ENCODE results near the gene SCGN. TPM values are rescaled to one million over a fixed set of nuclear protein-coding genes. Genes with fewer than 3 reads are reported as not detected.

The SCGN gene
- total RNA-seq, 1 experiment from 2014 or later: not detected

DNA sequence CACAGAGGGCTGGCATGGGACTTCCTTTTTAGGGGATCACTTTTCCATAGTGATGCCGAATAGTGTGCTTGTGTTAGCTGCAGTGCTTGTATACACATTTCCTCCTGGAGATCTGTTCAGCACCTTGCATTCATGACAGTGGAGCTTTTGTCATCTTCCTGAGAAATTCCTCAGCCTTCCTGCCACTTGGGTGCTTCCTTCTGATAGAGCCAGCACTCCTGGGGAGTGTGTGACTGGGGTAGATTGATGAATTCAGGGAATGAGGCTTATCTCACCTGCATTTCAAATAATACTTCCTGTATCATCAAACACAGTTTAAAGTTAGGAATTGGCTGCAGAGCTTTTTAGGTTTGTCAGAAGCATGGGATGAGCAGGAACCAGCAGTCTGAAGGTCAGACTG is 48.8 kb upstream of the SCGN start:
- no peak for TF ChIP-seq SIN3A (IDR thresholded peaks at IDR 0.05; ENCODE audit: borderline replicate concordance, insufficient read depth, low read depth, low read length)
- TF ChIP-seq, protein P1, sequence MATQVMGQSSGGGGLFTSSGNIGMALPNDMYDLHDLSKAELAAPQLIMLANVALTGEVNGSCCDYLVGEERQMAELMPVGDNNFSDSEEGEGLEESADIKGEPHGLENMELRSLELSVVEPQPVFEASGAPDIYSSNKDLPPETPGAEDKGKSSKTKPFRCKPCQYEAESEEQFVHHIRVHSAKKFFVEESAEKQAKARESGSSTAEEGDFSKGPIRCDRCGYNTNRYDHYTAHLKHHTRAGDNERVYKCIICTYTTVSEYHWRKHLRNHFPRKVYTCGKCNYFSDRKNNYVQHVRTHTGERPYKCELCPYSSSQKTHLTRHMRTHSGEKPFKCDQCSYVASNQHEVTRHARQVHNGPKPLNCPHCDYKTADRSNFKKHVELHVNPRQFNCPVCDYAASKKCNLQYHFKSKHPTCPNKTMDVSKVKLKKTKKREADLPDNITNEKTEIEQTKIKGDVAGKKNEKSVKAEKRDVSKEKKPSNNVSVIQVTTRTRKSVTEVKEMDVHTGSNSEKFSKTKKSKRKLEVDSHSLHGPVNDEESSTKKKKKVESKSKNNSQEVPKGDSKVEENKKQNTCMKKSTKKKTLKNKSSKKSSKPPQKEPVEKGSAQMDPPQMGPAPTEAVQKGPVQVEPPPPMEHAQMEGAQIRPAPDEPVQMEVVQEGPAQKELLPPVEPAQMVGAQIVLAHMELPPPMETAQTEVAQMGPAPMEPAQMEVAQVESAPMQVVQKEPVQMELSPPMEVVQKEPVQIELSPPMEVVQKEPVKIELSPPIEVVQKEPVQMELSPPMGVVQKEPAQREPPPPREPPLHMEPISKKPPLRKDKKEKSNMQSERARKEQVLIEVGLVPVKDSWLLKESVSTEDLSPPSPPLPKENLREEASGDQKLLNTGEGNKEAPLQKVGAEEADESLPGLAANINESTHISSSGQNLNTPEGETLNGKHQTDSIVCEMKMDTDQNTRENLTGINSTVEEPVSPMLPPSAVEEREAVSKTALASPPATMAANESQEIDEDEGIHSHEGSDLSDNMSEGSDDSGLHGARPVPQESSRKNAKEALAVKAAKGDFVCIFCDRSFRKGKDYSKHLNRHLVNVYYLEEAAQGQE (IDR thresholded peaks at IDR 0.05; ENCODE audit: insufficient read depth in 1 of 2, low read depth in 2 of 2, low read length in 1 of 2): no peak
- TF ChIP-seq, protein P2, sequence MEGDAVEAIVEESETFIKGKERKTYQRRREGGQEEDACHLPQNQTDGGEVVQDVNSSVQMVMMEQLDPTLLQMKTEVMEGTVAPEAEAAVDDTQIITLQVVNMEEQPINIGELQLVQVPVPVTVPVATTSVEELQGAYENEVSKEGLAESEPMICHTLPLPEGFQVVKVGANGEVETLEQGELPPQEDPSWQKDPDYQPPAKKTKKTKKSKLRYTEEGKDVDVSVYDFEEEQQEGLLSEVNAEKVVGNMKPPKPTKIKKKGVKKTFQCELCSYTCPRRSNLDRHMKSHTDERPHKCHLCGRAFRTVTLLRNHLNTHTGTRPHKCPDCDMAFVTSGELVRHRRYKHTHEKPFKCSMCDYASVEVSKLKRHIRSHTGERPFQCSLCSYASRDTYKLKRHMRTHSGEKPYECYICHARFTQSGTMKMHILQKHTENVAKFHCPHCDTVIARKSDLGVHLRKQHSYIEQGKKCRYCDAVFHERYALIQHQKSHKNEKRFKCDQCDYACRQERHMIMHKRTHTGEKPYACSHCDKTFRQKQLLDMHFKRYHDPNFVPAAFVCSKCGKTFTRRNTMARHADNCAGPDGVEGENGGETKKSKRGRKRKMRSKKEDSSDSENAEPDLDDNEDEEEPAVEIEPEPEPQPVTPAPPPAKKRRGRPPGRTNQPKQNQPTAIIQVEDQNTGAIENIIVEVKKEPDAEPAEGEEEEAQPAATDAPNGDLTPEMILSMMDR (IDR thresholded peaks at IDR 0.05): no peak
- no peaks in the 10 kb centered on the region for H3K4me1 ChIP-seq (ENCODE audit: control insufficient read depth, insufficient read depth, low read length)
- no peaks in the 10 kb centered on the region for H3K36me3 ChIP-seq (ENCODE audit: control insufficient read depth, insufficient read depth, low read length)
- CTCF ChIA-PET: no interaction called here
- intact Hi-C loops (cut with micrococcal nuclease; ENCODE audit: unreplicated experiment): loop anchor here (2.0 to 5.0 kb wide), 3 partner anchors 289 to 380 kb away; no protein-coding TSS in a partner anchor
- no peaks in the 10 kb centered on the region for H3K9me3 ChIP-seq (ENCODE audit: control insufficient read depth, insufficient read depth, low read depth, low read length)
- DNase-seq (ENCODE audit: low read depth, low spot score): no peak
- no peak for ATAC-seq
- POLR2A ChIA-PET: no interaction called here
- no TSS peak for BruUV-seq (replicated peaks)
- no peak overlapping the region for H3K4me3 ChIP-seq (ENCODE audit: low read depth in 2 of 2, low read length in 2 of 2)
- no peak overlapping the region for H3K27ac ChIP-seq (ENCODE audit: low read length)
- H3K27me3 ChIP-seq (ENCODE audit: control insufficient read depth, insufficient read depth, low read length): no peaks in the 10 kb centered on the region; the same call in 1 of the 2 replicates
- in situ Hi-C loops (cut with HindIII; ENCODE audit: low pct_unique_long_range_greater_than_20kb, low sequenced_read_pairs): no loop called here

DNA sequence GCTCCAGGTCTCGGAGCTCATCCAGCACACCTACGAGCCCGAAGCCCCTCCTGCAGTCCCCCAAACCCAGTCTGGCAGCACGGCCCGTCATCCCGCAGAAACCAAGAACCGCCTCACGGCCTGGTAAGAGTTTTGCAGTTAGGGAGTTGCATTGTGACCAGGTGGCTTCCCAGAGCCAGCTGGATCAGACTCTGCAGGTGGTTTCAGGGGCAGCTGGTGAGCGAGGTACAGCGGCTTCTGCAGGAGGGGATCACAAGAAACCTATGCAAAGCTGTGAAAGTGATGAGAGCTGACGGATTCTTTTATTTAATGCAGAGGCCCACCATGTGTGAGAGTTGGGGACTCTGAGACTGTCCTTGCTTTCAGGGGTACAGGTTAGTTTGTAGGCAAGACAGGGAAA is 45.9 kb upstream of the SCGN start:
- CTCF ChIA-PET: no interaction called here
- intact Hi-C loops (cut with micrococcal nuclease; ENCODE audit: unreplicated experiment) (no loop called here), in situ Hi-C loops (cut with HindIII; ENCODE audit: low pct_unique_long_range_greater_than_20kb, low sequenced_read_pairs) (no loop called here)
- no TSS peak for BruUV-seq (replicated peaks)
- POLR2A ChIA-PET: no interaction called here
- DNase-seq (ENCODE audit: low read depth, low spot score) (no peak), ATAC-seq (no peak)
- Histone ChIP-seq H3K9me3 (ENCODE audit: control insufficient read depth, insufficient read depth, low read depth, low read length) (no peaks in the 10 kb centered on the region), H3K27me3 (ENCODE audit: control insufficient read depth, insufficient read depth, low read length) (no peaks in the 10 kb centered on the region; the same call in 1 of the 2 replicates), H3K4me3 (ENCODE audit: low read depth in 2 of 2, low read length in 2 of 2) (no peak overlapping the region), H3K36me3 (ENCODE audit: control insufficient read depth, insufficient read depth, low read length) (no peaks in the 10 kb centered on the region), H3K27ac (ENCODE audit: low read length) (no peak overlapping the region), H3K4me1 (ENCODE audit: control insufficient read depth, insufficient read depth, low read length) (no peaks in the 10 kb centered on the region)
- TF ChIP-seq POLR2AphosphoS5 (IDR thresholded peaks at IDR 0.05; ENCODE audit: low read depth, low read length) (no peak), TCF7L2 (IDR thresholded peaks at IDR 0.05; ENCODE audit: low read depth, low read length) (no peak), SIN3A (IDR thresholded peaks at IDR 0.05; ENCODE audit: borderline replicate concordance, insufficient read depth, low read depth, low read length) (no peak)
- TF ChIP-seq, protein P1 (IDR thresholded peaks at IDR 0.05; ENCODE audit: insufficient read depth in 1 of 2, low read depth in 2 of 2, low read length in 1 of 2): no peak
- TF ChIP-seq, protein P2 (IDR thresholded peaks at IDR 0.05): no peak
